OCI-LY7 (cell line): Measurements from ENCODE around the gene MACC1.

Experiments
- EZH2phosphoT487 ChIP-seq: fragments of 200-600 bp; sonication (generic); IDR thresholded peaks from 2 replicates; pipeline ENCODE4 v1.6.1; 2018; ENCODE audit warnings: low read depth, borderline replicate concordance, mild to moderate bottlenecking, mixed run types, antibody characterized with exemption, low read length, moderate library complexity, mixed read lengths
- TF ChIP-seq, protein P1 (sequence below): fragments of 200-600 bp; sonication (generic); conservative IDR thresholded peaks from 2 replicates; pipeline ENCODE4 v1.5.1; 2014; ENCODE audit warnings: mild to moderate bottlenecking, antibody characterized with exemption, low read length, moderate library complexity, mixed read lengths

DNA sequence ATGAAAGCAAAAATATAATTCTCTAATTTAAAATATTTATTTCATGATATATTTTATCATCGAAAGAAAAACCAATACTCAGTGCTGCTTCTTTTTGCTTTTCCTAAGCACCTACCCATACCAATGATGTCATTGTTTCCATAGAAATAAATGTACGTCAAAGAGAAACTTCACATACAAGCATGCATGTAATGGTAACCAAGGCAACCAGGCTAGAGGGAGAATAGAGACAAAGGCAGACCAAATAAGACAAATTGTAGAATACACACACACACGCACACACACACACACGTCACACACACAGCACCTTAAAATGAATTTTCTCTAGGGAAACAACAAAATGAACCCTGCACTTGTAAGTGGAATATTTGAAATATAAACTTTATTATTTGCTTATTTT, 75.5 kb downstream of the MACC1 start:
- TF ChIP-seq, protein P1, sequence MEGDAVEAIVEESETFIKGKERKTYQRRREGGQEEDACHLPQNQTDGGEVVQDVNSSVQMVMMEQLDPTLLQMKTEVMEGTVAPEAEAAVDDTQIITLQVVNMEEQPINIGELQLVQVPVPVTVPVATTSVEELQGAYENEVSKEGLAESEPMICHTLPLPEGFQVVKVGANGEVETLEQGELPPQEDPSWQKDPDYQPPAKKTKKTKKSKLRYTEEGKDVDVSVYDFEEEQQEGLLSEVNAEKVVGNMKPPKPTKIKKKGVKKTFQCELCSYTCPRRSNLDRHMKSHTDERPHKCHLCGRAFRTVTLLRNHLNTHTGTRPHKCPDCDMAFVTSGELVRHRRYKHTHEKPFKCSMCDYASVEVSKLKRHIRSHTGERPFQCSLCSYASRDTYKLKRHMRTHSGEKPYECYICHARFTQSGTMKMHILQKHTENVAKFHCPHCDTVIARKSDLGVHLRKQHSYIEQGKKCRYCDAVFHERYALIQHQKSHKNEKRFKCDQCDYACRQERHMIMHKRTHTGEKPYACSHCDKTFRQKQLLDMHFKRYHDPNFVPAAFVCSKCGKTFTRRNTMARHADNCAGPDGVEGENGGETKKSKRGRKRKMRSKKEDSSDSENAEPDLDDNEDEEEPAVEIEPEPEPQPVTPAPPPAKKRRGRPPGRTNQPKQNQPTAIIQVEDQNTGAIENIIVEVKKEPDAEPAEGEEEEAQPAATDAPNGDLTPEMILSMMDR = no peak
- TF ChIP-seq EZH2phosphoT487 = no peak
